Measurements from ENCODE around the gene KCNMB4.

- TF ChIP-seq CTCF (IDR thresholded peaks at IDR 0.05), result no peak
- TF ChIP-seq POLR2A (IDR thresholded peaks at IDR 0.05), result no peak
- no peak for TF ChIP-seq EP300 (IDR thresholded peaks at IDR 0.05; ENCODE audit: low read depth)
Observed at GRCh38 chr12:70393787-70394499, 27.9 kb downstream of the KCNMB4 start.

Data from transverse colon (tissue), 3 donors.